Fibroblast of lung (primary cell): ENCODE results near the gene PACSIN2. TPM values are rescaled to one million over a fixed set of nuclear protein-coding genes. Genes with fewer than 3 reads are reported as not detected.

Source experiments
- DNase-seq, 2 donors: peaks; one replicate each; pipeline versions ENCODE4 v3.0.0 to v3.0.0-alpha.2; 2010; ENCODE audit warnings: low read depth in 2 of 2
- H2AFZ ChIP-seq: 2 replicates; pipeline ENCODE4 v1.5.1; 2012; ENCODE audit warnings: low read length, control low read depth, inconsistent platforms
- H3K27ac ChIP-seq: 2 replicates; pipeline ENCODE4 v1.5.1; 2011; ENCODE audit warnings: low read length, control low read depth; ENCODE audit not compliant: insufficient read depth
- H3K27me3 ChIP-seq: 2 replicates; pipeline ENCODE4 v1.5.1; 2011; ENCODE audit warnings: mild to moderate bottlenecking, low read length; ENCODE audit not compliant: control insufficient read depth, insufficient read depth
- H3K36me3 ChIP-seq: 2 replicates; pipeline ENCODE4 v1.5.1; 2011; ENCODE audit warnings: low read length; ENCODE audit not compliant: control insufficient read depth, insufficient read depth
- H3K4me1 ChIP-seq: 2 replicates; pipeline ENCODE4 v1.5.1; 2011; ENCODE audit warnings: low read length; ENCODE audit not compliant: control insufficient read depth, insufficient read depth; ENCODE audit errors: extremely low read depth
- H3K4me2 ChIP-seq: 2 replicates; pipeline ENCODE4 v1.5.1; 2011; ENCODE audit warnings: low read length, control low read depth; ENCODE audit not compliant: insufficient read depth; ENCODE audit errors: extremely low read depth
- H3K4me3 ChIP-seq, 4 experiments: fragments of 200-600 bp in 1 of 4; sonication (generic) in 1 of 4; replicated peaks in 1 of 4; 2 replicates each; pipeline ENCODE4 v1.5.1; 2011 to 2016; ENCODE audit warnings: low read length in 4 of 4, low read depth in 3 of 4, mild to moderate bottlenecking in 3 of 4, control low read depth in 2 of 4, inconsistent platforms in 1 of 4, mixed read lengths in 1 of 4; ENCODE audit not compliant: insufficient read depth in 1 of 4; ENCODE audit errors: control extremely low read depth in 1 of 4
- H3K79me2 ChIP-seq: 2 replicates; pipeline ENCODE4 v1.5.1; 2012; ENCODE audit warnings: mild to moderate bottlenecking, low read length, inconsistent platforms; ENCODE audit not compliant: control insufficient read depth, insufficient read depth
- H3K9ac ChIP-seq: 2 replicates; pipeline ENCODE4 v1.5.1; 2011; ENCODE audit warnings: mild to moderate bottlenecking, low read length, control low read depth; ENCODE audit not compliant: insufficient read depth
- H3K9me3 ChIP-seq: 2 replicates; pipeline ENCODE4 v1.5.1; 2012; ENCODE audit warnings: low read depth, low read length; ENCODE audit not compliant: control insufficient read depth, insufficient read depth
- H4K20me1 ChIP-seq: 2 replicates; pipeline ENCODE4 v1.5.1; 2011; ENCODE audit warnings: low read length; ENCODE audit not compliant: control insufficient read depth, insufficient read depth; ENCODE audit errors: extremely low read depth
- CTCF ChIP-seq, 2 donors: IDR thresholded peaks in 1 of 2; conservative IDR thresholded peaks in 1 of 2; 1 replicate in 1 of 2; 2 replicates in 1 of 2; pipeline ENCODE4 v1.5.1; 2011 to 2012; ENCODE audit warnings: low read length in 2 of 2, control low read depth in 1 of 2, inconsistent platforms in 1 of 2, low read depth in 1 of 2, mild to moderate bottlenecking in 1 of 2
- EZH2 ChIP-seq: IDR thresholded peaks from 2 replicates; pipeline ENCODE4 v1.5.1; 2012; ENCODE audit warnings: low read length, control low read depth, mild to moderate bottlenecking; ENCODE audit errors: missing control alignments
- polyA plus RNA-seq, 2 donors: library from polyadenylated mRNA; depleted of rRNA in 1 of 2; stranded (reverse) in 1 of 2; unstranded in 1 of 2; fragments of >200 nt; gene quantifications; 2 replicates each; pipeline ENCODE4 v1.2.1, GENCODE V29; 2011 to 2012; ENCODE audit warnings: missing spikeins in 1 of 2
- total RNA-seq: library from RNA; depleted of rRNA; stranded (reverse); fragments of >200 nt; gene quantifications from 2 replicates; pipeline ENCODE4 v1.2.1, GENCODE V29; 2014

PACSIN2 gene
- total and polyA plus RNA-seq, 2 donors (not counting 1 experiment from before 2014, with no cell fraction given) = 30.1 to 41.4 TPM

GRCh38 chr22:42970029-42970428, 44.9 kb downstream of the PACSIN2 start:
- peaks cover 34% of the 10 kb centered on the region for H3K79me2 ChIP-seq

GRCh38 chr22:42969348-42969975, 45.5 kb downstream of the PACSIN2 start:
- Histone ChIP-seq H3K4me3 (no peak overlapping the region), H4K20me1 (no peaks in the 10 kb centered on the region), H3K9me3 (no peaks in the 10 kb centered on the region), H3K9ac (no peak overlapping the region), H3K4me2 (peak overlapping the region; percentile 9), H3K27me3 (no peaks in the 10 kb centered on the region), H3K79me2 (peaks cover 30% of the 10 kb centered on the region), H2AFZ (no peak overlapping the region), H3K36me3 (peaks cover 2% of the 10 kb centered on the region), H3K27ac (peak overlapping the region; percentile 73), H3K4me1 (peaks cover 3% of the 10 kb centered on the region)
- DNase-seq = peak; percentile 42 to 94
- TF ChIP-seq EZH2 = no peak
- TF ChIP-seq CTCF (conservative IDR thresholded peaks at IDR 0.05 in 1 of 2, IDR thresholded peaks at IDR 0.05 in 1 of 2; ENCODE audit: low read depth in 1 of 2, low read length in 2 of 2) = no peak

More at GRCh38 chr22:42970029-42970428, 44.9 kb downstream of the PACSIN2 start:
- H2AFZ ChIP-seq = no peak overlapping the region
- DNase-seq = peak in 1 of 2 donors; percentile 50
- no peaks in the 10 kb centered on the region for H4K20me1 ChIP-seq
- peak overlapping the region; percentile 73 for H3K27ac ChIP-seq
- no peak overlapping the region for H3K9ac ChIP-seq
- H3K27me3 ChIP-seq = no peaks in the 10 kb centered on the region
- TF ChIP-seq CTCF (conservative IDR thresholded peaks at IDR 0.05 in 1 of 2, IDR thresholded peaks at IDR 0.05 in 1 of 2; ENCODE audit: low read depth in 1 of 2, low read length in 2 of 2) (no peak), EZH2 (no peak)
- peak overlapping the region; percentile 37 for H3K4me2 ChIP-seq
- no peak overlapping the region for H3K4me3 ChIP-seq
- H3K36me3 ChIP-seq = peaks cover 2% of the 10 kb centered on the region
- H3K4me1 ChIP-seq = peaks cover 3% of the 10 kb centered on the region
- no peaks in the 10 kb centered on the region for H3K9me3 ChIP-seq

GRCh38 chr22:42967933-42968332, 47.0 kb downstream of the PACSIN2 start:
- peaks cover 3% of the 10 kb centered on the region for H3K4me1 ChIP-seq
- H3K4me2 ChIP-seq = no peak overlapping the region
- H3K27ac ChIP-seq = no peak overlapping the region
- H3K9me3 ChIP-seq = no peaks in the 10 kb centered on the region
- H3K9ac ChIP-seq = no peak overlapping the region
- no peak overlapping the region for H3K4me3 ChIP-seq
- H4K20me1 ChIP-seq = no peaks in the 10 kb centered on the region
- TF ChIP-seq EZH2 (no peak), CTCF (conservative IDR thresholded peaks at IDR 0.05 in 1 of 2, IDR thresholded peaks at IDR 0.05 in 1 of 2; ENCODE audit: low read depth in 1 of 2, low read length in 2 of 2) (peak in 1 of 2 donors; percentile 29)
- no peak overlapping the region for H2AFZ ChIP-seq
- H3K27me3 ChIP-seq = no peaks in the 10 kb centered on the region
- peaks cover 2% of the 10 kb centered on the region for H3K36me3 ChIP-seq
- H3K79me2 ChIP-seq = peaks cover 24% of the 10 kb centered on the region
- no peak for DNase-seq
